Liver (tissue), 9 donors: Measurements from ENCODE around the gene ITGB1. TPM values are rescaled to one million over a fixed set of nuclear protein-coding genes. Genes with fewer than 3 reads are reported as not detected.

ENCODE experiments used
- DNase-seq: peaks from one replicate; pipeline ENCODE4 v3.0.0-alpha.2; 2017; ENCODE audit warnings: low spot score
- H3K27ac ChIP-seq, 2 donors: one replicate each; pipeline ENCODE4 v1.7.0; 2013; ENCODE audit warnings: inconsistent platforms in 2 of 2, low read length in 2 of 2, control low read depth in 1 of 2, low read depth in 1 of 2, mild to moderate bottlenecking in 1 of 2
- H3K27me3 ChIP-seq, 4 donors: one replicate each; pipeline versions ENCODE4 v1.6.1 to v1.7.0; 2013; ENCODE audit warnings: low read length in 3 of 4, inconsistent platforms in 1 of 4, mild to moderate bottlenecking in 1 of 4, moderate library complexity in 1 of 4; ENCODE audit not compliant: control insufficient read depth in 4 of 4, insufficient read depth in 4 of 4
- H3K36me3 ChIP-seq, 4 donors: one replicate each; pipeline versions ENCODE4 v1.6.1 to v1.7.0; 2013; ENCODE audit warnings: low read length in 3 of 4, mild to moderate bottlenecking in 3 of 4, low read depth in 1 of 4, moderate library complexity in 1 of 4; ENCODE audit not compliant: control insufficient read depth in 4 of 4, insufficient read depth in 3 of 4
- H3K4me1 ChIP-seq, 4 donors: one replicate each; pipeline versions ENCODE4 v1.6.1 to v1.7.0; 2013; ENCODE audit warnings: low read length in 3 of 4, mild to moderate bottlenecking in 3 of 4, moderate library complexity in 1 of 4; ENCODE audit not compliant: control insufficient read depth in 4 of 4, insufficient read depth in 4 of 4
- H3K4me3 ChIP-seq, 3 donors: one replicate each; pipeline versions ENCODE4 v1.6.1 to v1.7.0; 2013; ENCODE audit warnings: low read length in 3 of 3, control low read depth in 1 of 3, low read depth in 1 of 3, mild to moderate bottlenecking in 1 of 3
- H3K9ac ChIP-seq, 2 donors: one replicate each; pipeline ENCODE4 v1.7.0; 2013; ENCODE audit warnings: low read length in 2 of 2, mild to moderate bottlenecking in 2 of 2, moderate library complexity in 2 of 2, control low read depth in 1 of 2, low read depth in 1 of 2
- H3K9me3 ChIP-seq, 4 donors: one replicate each; pipeline versions ENCODE4 v1.6.1 to v1.7.0; 2013; ENCODE audit warnings: low read length in 3 of 4; ENCODE audit not compliant: control insufficient read depth in 4 of 4
- ATF3 ChIP-seq: IDR thresholded peaks from 2 replicates; pipeline ENCODE4 v1.6.1; 2016; ENCODE audit warnings: antibody characterized with exemption
- EGR1 ChIP-seq, 2 donors: IDR thresholded peaks; 2 replicates each; pipeline ENCODE4 v1.6.1; 2016 to 2018; ENCODE audit warnings: antibody characterized with exemption in 2 of 2, low read depth in 2 of 2
- FOXA1 ChIP-seq: IDR thresholded peaks from 2 replicates; pipeline ENCODE4 v1.6.1; 2016; ENCODE audit warnings: antibody characterized with exemption
- FOXA2 ChIP-seq: IDR thresholded peaks from 2 replicates; pipeline ENCODE4 v1.6.1; 2016; ENCODE audit warnings: antibody characterized with exemption
- GABPA ChIP-seq, 2 donors: IDR thresholded peaks in 1 of 2; conservative IDR thresholded peaks in 1 of 2; 2 replicates each; pipeline ENCODE4 v1.6.1; 2016; ENCODE audit warnings: antibody characterized with exemption in 2 of 2, mild to moderate bottlenecking in 1 of 2, moderate library complexity in 1 of 2
- HNF4A ChIP-seq, 2 donors: conservative IDR thresholded peaks; 2 replicates each; pipeline ENCODE4 v1.6.1; 2016; ENCODE audit warnings: antibody characterized with exemption in 2 of 2, mild to moderate bottlenecking in 2 of 2
- HNF4G ChIP-seq: IDR thresholded peaks from 2 replicates; pipeline ENCODE4 v1.6.1; 2016; ENCODE audit warnings: antibody characterized with exemption
- MAX ChIP-seq: IDR thresholded peaks from 2 replicates; pipeline ENCODE4 v1.6.1; 2016; ENCODE audit warnings: antibody characterized with exemption
- NR2F2 ChIP-seq: IDR thresholded peaks from 2 replicates; pipeline ENCODE4 v1.6.1; 2016; ENCODE audit warnings: antibody characterized with exemption
- REST ChIP-seq: IDR thresholded peaks from 2 replicates; pipeline ENCODE4 v1.6.1; 2016; ENCODE audit warnings: antibody characterized with exemption, mild to moderate bottlenecking
- RXRA ChIP-seq, 2 donors: IDR thresholded peaks; 2 replicates each; pipeline ENCODE4 v1.6.1; 2017 to 2018; ENCODE audit warnings: antibody characterized with exemption in 2 of 2, mild to moderate bottlenecking in 1 of 2
- SP1 ChIP-seq: IDR thresholded peaks from 2 replicates; pipeline ENCODE4 v1.6.1; 2018; ENCODE audit warnings: antibody characterized with exemption, mild to moderate bottlenecking
- TAF1 ChIP-seq: conservative IDR thresholded peaks from 2 replicates; pipeline ENCODE4 v1.6.1; 2016; ENCODE audit warnings: antibody characterized with exemption, mild to moderate bottlenecking
- YY1 ChIP-seq: IDR thresholded peaks from 2 replicates; pipeline ENCODE4 v1.6.1; 2016; ENCODE audit warnings: antibody characterized with exemption, mild to moderate bottlenecking
- ZBTB33 ChIP-seq: IDR thresholded peaks from 2 replicates; pipeline ENCODE4 v1.6.1; 2016; ENCODE audit warnings: antibody characterized with exemption
- WGBS: extraction: QIAGEN DNeasy Blood & Tissue Kit; methylation state at CpG from one replicate; pipeline ENCODE4 v1.1.7; 2013; 5-methylcytosine and 5-hydroxymethylcytosine counted together
- polyA plus RNA-seq, 2 donors: library from polyadenylated mRNA; stranded (reverse) in 1 of 2; unstranded in 1 of 2; fragments of 200-250 nt in 1 of 2; fragments of >200 nt in 1 of 2; fragmentation: Nextera tagmentation in 1 of 2; extraction: Ambion mirVana in 1 of 2; gene quantifications; one replicate each; pipeline versions ENCODE4 v1.2.1 to v1.2.3, GENCODE V29; 2013 to 2015
- total RNA-seq, 2 donors: library from RNA; depleted of rRNA; stranded (reverse); fragments of >200 nt; gene quantifications; one replicate each; pipeline ENCODE4 v1.2.3, GENCODE V29; 2014
- donor health status: healthy.
- donor health status: healthy.
- donor health status: healthy.
- donor health status: healthy.
- donor health status: healthy.

ITGB1 gene
- total and polyA plus RNA-seq, 4 donors: 109 to 308 (median 221) TPM

- no peak overlapping the region for H3K4me3 ChIP-seq
- no peak for DNase-seq
- H3K9me3 ChIP-seq: no peaks in the 10 kb centered on the region
- no peaks in the 10 kb centered on the region for H3K36me3 ChIP-seq
- H3K27ac ChIP-seq: no peak overlapping the region
- peaks cover 0 to 3% (median 0%) of the 10 kb centered on the region in 4 donors for H3K4me1 ChIP-seq
- no peak overlapping the region for H3K9ac ChIP-seq
- TF ChIP-seq RXRA (IDR thresholded peaks at IDR 0.05) (no peak), GABPA (IDR thresholded peaks at IDR 0.05 in 1 of 2, conservative IDR thresholded peaks at IDR 0.05 in 1 of 2) (no peak), EGR1 (IDR thresholded peaks at IDR 0.05; ENCODE audit: low read depth in 2 of 2) (no peak), ATF3 (no peak), FOXA2 (no peak), YY1 (no peak), NR2F2 (no peak), MAX (no peak), HNF4G (no peak), FOXA1 (no peak), REST (no peak), ZBTB33 (no peak), SP1 (no peak), TAF1 (no peak)
- no peaks in the 10 kb centered on the region for H3K27me3 ChIP-seq
Observed at GRCh38 chr10:32990811-32991210, 32.8 kb upstream of the ITGB1 start.

- H3K27ac ChIP-seq: no peak overlapping the region
- H3K9ac ChIP-seq: no peak overlapping the region
- no peaks in the 10 kb centered on the region for H3K27me3 ChIP-seq
- no peaks in the 10 kb centered on the region for H3K9me3 ChIP-seq
- no peak for DNase-seq
- 60% methylated on average over 3 of the region's 3 CpGs for WGBS
- H3K4me3 ChIP-seq: no peak overlapping the region
- no peaks in the 10 kb centered on the region for H3K36me3 ChIP-seq
- H3K4me1 ChIP-seq: peaks cover 4 to 10% (median 5%) of the 10 kb centered on the region in 4 donors
- TF ChIP-seq FOXA2 (no peak), EGR1 (IDR thresholded peaks at IDR 0.05; ENCODE audit: low read depth in 2 of 2) (no peak), TAF1 (no peak), FOXA1 (no peak), HNF4A (conservative IDR thresholded peaks at IDR 0.05) (no peak), ZBTB33 (no peak), YY1 (no peak), MAX (no peak), GABPA (IDR thresholded peaks at IDR 0.05 in 1 of 2, conservative IDR thresholded peaks at IDR 0.05 in 1 of 2) (no peak), NR2F2 (no peak)
Observed at GRCh38 chr10:32988604-32989003, 30.6 kb upstream of the ITGB1 start.
